GM12878 (cell line): Measurements from ENCODE around the gene AP1S3. TPM values are rescaled to one million over a fixed set of nuclear protein-coding genes. Genes with fewer than 3 reads are reported as not detected.

Experiments used
- ATAC-seq: fragments of 200-7000 bp; cut with Tn5 transposase; 3 replicates; pipeline ENCODE4 v1.9.1; 2020; ENCODE audit warnings: mild to moderate bottlenecking, moderate library complexity
- BruUV-seq: library from RNA; stranded (reverse); fragments of 400-500 nt; replicated peaks from 2 replicates; lab custom pipeline; 2021; lab: Mats Ljungman, UMichigan
- CTCF ChIA-PET: fragments of 300-600 bp; sonication (Branson Sonifier 250); formaldehyde crosslinking; extraction: SDS; loops from one replicate; lab custom pipeline; 2021; ENCODE audit warnings: inconsistent platforms; lab: Yijun Ruan, JAX
- POLR2A ChIA-PET: fragments of 350-600 bp; formaldehyde crosslinking; extraction: SDS; loops from one replicate; lab custom pipeline; 2021; ENCODE audit warnings: inconsistent platforms; lab: Charles Lee
- RAD21 ChIA-PET: fragments of 300-600 bp; sonication (Branson Sonifier 250); formaldehyde crosslinking; loops from one replicate; lab custom pipeline; 2023; ENCODE audit warnings: antibody characterized with exemption; ENCODE audit not compliant: unreplicated experiment; lab: Charles Lee
- SMC1A ChIA-PET: fragments of 300-600 bp; sonication (Branson Sonifier 250); formaldehyde crosslinking; loops from one replicate; lab custom pipeline; 2023; ENCODE audit not compliant: unreplicated experiment, uncharacterized antibody; lab: Charles Lee
- DNase-seq: peaks from one replicate; pipeline ENCODE4 v3.0.0-alpha.2; 2011; ENCODE audit warnings: low read depth, low spot score
- FAIRE-seq: peaks from 3 replicates; lab custom pipeline; 2011; peaks lifted over from hg19 to GRCh38; lab: Jason Lieb, UNC
- H2AFZ ChIP-seq: 2 replicates; pipeline ENCODE4 v1.6.0; 2011; ENCODE audit warnings: low read depth, low read length, control low read depth; ENCODE audit not compliant: control insufficient read depth
- H3K27ac ChIP-seq: 2 replicates; pipeline ENCODE4 v1.5.1; 2011; ENCODE audit warnings: control low read depth; ENCODE audit not compliant: control insufficient read depth, insufficient read depth
- H3K27me3 ChIP-seq, 2 experiments: replicated peaks in 1 of 2; 2 replicates each; pipeline versions ENCODE4 v1.6.0 to v1.6.1; 2011; ENCODE audit warnings: low read length in 1 of 2; ENCODE audit not compliant: control insufficient read depth in 2 of 2, insufficient read depth in 2 of 2
- H3K36me3 ChIP-seq, 2 experiments: 2 replicates each; pipeline ENCODE4 v1.5.1; 2011; ENCODE audit warnings: low read length in 1 of 2; ENCODE audit not compliant: control insufficient read depth in 2 of 2, insufficient read depth in 2 of 2
- H3K4me1 ChIP-seq: 2 replicates; pipeline ENCODE4 v1.6.1; 2011; ENCODE audit warnings: mild to moderate bottlenecking, low read length, moderate library complexity, mixed read lengths; ENCODE audit not compliant: control insufficient read depth, insufficient read depth
- H3K4me2 ChIP-seq: 2 replicates; pipeline ENCODE4 v1.6.0; 2011; ENCODE audit warnings: control low read depth; ENCODE audit not compliant: control insufficient read depth, insufficient read depth
- H3K4me3 ChIP-seq: fragments of 200-600 bp; sonication (generic); 2 replicates; pipeline ENCODE4 v1.5.1; 2016
- H3K79me2 ChIP-seq: 2 replicates; pipeline ENCODE4 v1.6.0; 2011; ENCODE audit warnings: low read length; ENCODE audit not compliant: control insufficient read depth, insufficient read depth
- H3K9ac ChIP-seq: 2 replicates; pipeline ENCODE4 v1.8.0; 2011; ENCODE audit warnings: low read length, control low read depth, mixed read lengths; ENCODE audit not compliant: control insufficient read depth, insufficient read depth
- H3K9me3 ChIP-seq: replicated peaks from 3 replicates; pipeline ENCODE4 v1.5.1; 2011; ENCODE audit warnings: mild to moderate bottlenecking, low read length; ENCODE audit not compliant: control insufficient read depth, insufficient read depth
- H4K20me1 ChIP-seq: 2 replicates; pipeline ENCODE4 v1.6.0; 2011; ENCODE audit not compliant: control insufficient read depth, insufficient read depth
- E4F1 ChIP-seq: fragments of 450-650 bp; IDR thresholded peaks from 2 replicates; pipeline ENCODE4 v1.6.1; 2018; ENCODE audit warnings: borderline replicate concordance, mild to moderate bottlenecking; ENCODE audit not compliant: partially characterized antibody
- EGR1 ChIP-seq, 2 experiments: IDR thresholded peaks; 1 replicate in 1 of 2; 2 replicates in 1 of 2; pipeline ENCODE4 v1.6.1; 2011 to 2012; ENCODE audit warnings: low read depth in 2 of 2, low read length in 2 of 2, borderline replicate concordance in 1 of 2, mild to moderate bottlenecking in 1 of 2, moderate library complexity in 1 of 2
- IRF3 ChIP-seq: fragments of 450-650 bp; IDR thresholded peaks from 2 replicates; pipeline ENCODE4 v1.6.1; 2014; ENCODE audit warnings: mild to moderate bottlenecking
- TBL1XR1 ChIP-seq: IDR thresholded peaks from 2 replicates; pipeline ENCODE4 v1.6.1; 2012; ENCODE audit warnings: low read depth, low read length, improper control_type of control experiment
- ZNF274 ChIP-seq: IDR thresholded peaks from one replicate; pipeline ENCODE4 v1.8.0; 2011; ENCODE audit not compliant: insufficient read length, insufficient read depth
- WGBS: methylation state at CpG from one replicate; pipeline ENCODE4 v1.1.6; 2016; ENCODE audit warnings: low lambda C conversion rate; ENCODE audit not compliant: insufficient replicate concordance, insufficient coverage; ENCODE audit errors: missing lambda C conversion rate; 5-methylcytosine and 5-hydroxymethylcytosine counted together
- in situ Hi-C: fragments of 300-500 bp; cut with MboI; formaldehyde crosslinking; loops from 9 replicates; pipeline ENCODE4 v1.14.3; 2018; ENCODE audit warnings: mixed read lengths
- intact Hi-C: fragments of 100-400 bp; cut with micrococcal nuclease; formaldehyde crosslinking; loops from one replicate; pipeline ENCODE4 v1.14.2; 2022; ENCODE audit not compliant: unreplicated experiment
- polyA plus RNA-seq, 11 experiments: library from polyadenylated mRNA; depleted of rRNA in 4 of 11; unstranded in 6 of 11; stranded (reverse) in 5 of 11; fragments of >200 nt; fragmentation: Nextera tagmentation in 4 of 11; fragmentation: Illumina TruSeq in 1 of 11; extraction: Ambion mirVana in 4 of 11; extraction: Trizol in 1 of 11; gene quantifications; 1 replicate in 1 of 11; 2 replicates in 10 of 11; pipeline versions ENCODE4 v1.2.1 to v1.2.3, GENCODE V29; 2011 to 2016; ENCODE audit warnings: inconsistent platforms in 2 of 11, missing spikeins in 2 of 11, low read depth in 1 of 11
- total RNA-seq, 4 experiments: library from RNA; depleted of rRNA in 3 of 4; stranded (reverse); fragments of >200 nt in 3 of 4; fragmentation: Illumina TruSeq in 1 of 4; extraction: Trizol in 1 of 4; gene quantifications; 2 replicates each; pipeline versions ENCODE4 v1.2.1 to v1.2.3, GENCODE V29; 2013 to 2021
- TF ChIP-seq, protein P1 (sequence below): fragments of 150-350 bp; IDR thresholded peaks from 2 replicates; pipeline ENCODE4 v1.6.1; 2014; ENCODE audit warnings: mild to moderate bottlenecking, low read depth, low read length

AP1S3 gene
- total and polyA plus RNA-seq, 10 of the 15 experiments (the other 5 are each of a cell fraction or from before 2014, with no cell fraction given) = 2.6 to 14.3 (median 9.2) TPM

DNA sequence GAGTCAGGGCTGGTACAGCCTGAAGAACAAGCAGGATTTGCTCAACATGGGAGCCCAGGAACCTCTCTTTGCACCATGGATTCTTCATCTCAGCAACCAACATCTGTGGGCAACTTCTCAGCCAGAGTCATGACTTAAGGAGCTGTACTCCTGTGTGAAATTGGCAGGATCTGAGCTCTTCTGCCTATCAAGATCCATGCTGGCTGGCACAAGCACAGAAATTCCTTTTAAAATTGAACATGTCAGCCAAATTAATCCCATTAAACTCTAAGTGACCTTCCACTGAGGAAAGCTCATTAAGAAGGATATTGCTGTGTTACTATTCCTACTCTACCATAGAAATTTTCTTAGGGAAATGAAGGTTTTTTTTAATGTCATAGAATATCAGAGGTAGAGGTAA lies 124.7 kb downstream of the AP1S3 start (continued):
- TF ChIP-seq, protein P1, sequence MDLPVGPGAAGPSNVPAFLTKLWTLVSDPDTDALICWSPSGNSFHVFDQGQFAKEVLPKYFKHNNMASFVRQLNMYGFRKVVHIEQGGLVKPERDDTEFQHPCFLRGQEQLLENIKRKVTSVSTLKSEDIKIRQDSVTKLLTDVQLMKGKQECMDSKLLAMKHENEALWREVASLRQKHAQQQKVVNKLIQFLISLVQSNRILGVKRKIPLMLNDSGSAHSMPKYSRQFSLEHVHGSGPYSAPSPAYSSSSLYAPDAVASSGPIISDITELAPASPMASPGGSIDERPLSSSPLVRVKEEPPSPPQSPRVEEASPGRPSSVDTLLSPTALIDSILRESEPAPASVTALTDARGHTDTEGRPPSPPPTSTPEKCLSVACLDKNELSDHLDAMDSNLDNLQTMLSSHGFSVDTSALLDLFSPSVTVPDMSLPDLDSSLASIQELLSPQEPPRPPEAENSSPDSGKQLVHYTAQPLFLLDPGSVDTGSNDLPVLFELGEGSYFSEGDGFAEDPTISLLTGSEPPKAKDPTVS = no peak
- no peak for TF ChIP-seq E4F1

- no peak for TF ChIP-seq TBL1XR1
- TF ChIP-seq IRF3 = no peak
- TF ChIP-seq EGR1 (IDR thresholded peaks at IDR 0.05; ENCODE audit: borderline replicate concordance in 1 of 2, low read depth in 2 of 2, low read length in 2 of 2) = no peak
- no peak for TF ChIP-seq ZNF274
- Histone ChIP-seq H3K9me3 (no peaks in the 10 kb centered on the region), H3K9ac (no peak overlapping the region), H3K79me2 (no peaks in the 10 kb centered on the region), H3K27ac (no peak overlapping the region), H2AFZ (no peak overlapping the region), H3K4me2 (no peak overlapping the region), H3K4me3 (no peak overlapping the region), H3K27me3 (no peaks in the 10 kb centered on the region), H4K20me1 (no peaks in the 10 kb centered on the region), H3K36me3 (no peaks in the 10 kb centered on the region), H3K4me1 (no peaks in the 10 kb centered on the region)
- CTCF ChIA-PET = no interaction called here
- POLR2A ChIA-PET = no interaction called here
- DNase-seq (no peak), ATAC-seq (no peak), FAIRE-seq (no peak)
- intact Hi-C loops = no loop called here
- WGBS = 65% methylated on average over 8 of the region's 8 CpGs
- SMC1A ChIA-PET = no interaction called here
- no TSS peak for BruUV-seq
- RAD21 ChIA-PET = no interaction called here
- in situ Hi-C loops = no loop called here
These were observed 125.6 kb downstream of the AP1S3 start for GRCh38 chr2:223711596-223712326.

Other genes starting within 250 kb of the AP1S3 start
- not detected in 2 replicates for gene SCG2, start 235.2 kb downstream of the AP1S3 start, total RNA-seq (2014; rRNA removed)
- not detected in 2 replicates for gene SCG2, start 235.2 kb downstream of the AP1S3 start, total RNA-seq (2014; rRNA removed; fragmentation: Illumina TruSeq; extraction: Trizol)
- gene SCG2, start 235.2 kb downstream of the AP1S3 start, total RNA-seq (2021) = not detected in 2 replicates
- gene SCG2, start 235.2 kb downstream of the AP1S3 start, polyA plus RNA-seq (2011; rRNA removed) = 0.03 and 0.05 TPM in 2 replicates
- 0.65 TPM in 1 of 2 replicates, not detected in the other for gene SCG2, start 235.2 kb downstream of the AP1S3 start, polyA plus RNA-seq (2014; fragmentation: Illumina TruSeq; extraction: Trizol)
- not detected for gene SCG2, start 235.2 kb downstream of the AP1S3 start, polyA plus RNA-seq (2014; fragmentation: Nextera tagmentation; extraction: Ambion mirVana)
- gene SCG2, start 235.2 kb downstream of the AP1S3 start, polyA plus RNA-seq (2014; rRNA removed) = not detected in 2 replicates
- not detected for gene SCG2, start 235.2 kb downstream of the AP1S3 start, polyA plus RNA-seq (2016; fragmentation: Nextera tagmentation; extraction: Ambion mirVana)
- gene WDFY1, start 107.8 kb upstream of the AP1S3 start, total RNA-seq (2014; rRNA removed) = 16.7 and 17.0 TPM in 2 replicates
- 13.2 and 14.3 TPM in 2 replicates for gene WDFY1, start 107.8 kb upstream of the AP1S3 start, total RNA-seq (2014; rRNA removed; fragmentation: Illumina TruSeq; extraction: Trizol)
- gene WDFY1, start 107.8 kb upstream of the AP1S3 start, total RNA-seq (2021) = 10.5 and 10.9 TPM in 2 replicates
- 28.1 and 36.3 TPM in 2 replicates for gene WDFY1, start 107.8 kb upstream of the AP1S3 start, polyA plus RNA-seq (2011; rRNA removed)
- gene WDFY1, start 107.8 kb upstream of the AP1S3 start, polyA plus RNA-seq (2014; fragmentation: Illumina TruSeq; extraction: Trizol) = 11.9 and 14.3 TPM in 2 replicates
- gene WDFY1, start 107.8 kb upstream of the AP1S3 start, polyA plus RNA-seq (2014; fragmentation: Nextera tagmentation; extraction: Ambion mirVana) = 1 to 10 TPM; 2.9 to 4.6 TPM
- 9.8 and 11.1 TPM in 2 replicates for gene WDFY1, start 107.8 kb upstream of the AP1S3 start, polyA plus RNA-seq (2014; rRNA removed)
- gene WDFY1, start 107.8 kb upstream of the AP1S3 start, polyA plus RNA-seq (2016; fragmentation: Nextera tagmentation; extraction: Ambion mirVana) = 10 to 100 TPM; 20.3 to 22.0 TPM
- 39.5 and 43.2 TPM in 2 replicates for gene MRPL44, start 119.9 kb upstream of the AP1S3 start, total RNA-seq (2014; rRNA removed)
- 39.8 and 44.3 TPM in 2 replicates for gene MRPL44, start 119.9 kb upstream of the AP1S3 start, total RNA-seq (2014; rRNA removed; fragmentation: Illumina TruSeq; extraction: Trizol)
- gene MRPL44, start 119.9 kb upstream of the AP1S3 start, total RNA-seq (2021) = 28.9 and 30.6 TPM in 2 replicates
- 29.7 and 36.8 TPM in 2 replicates for gene MRPL44, start 119.9 kb upstream of the AP1S3 start, polyA plus RNA-seq (2011; rRNA removed)
- gene MRPL44, start 119.9 kb upstream of the AP1S3 start, polyA plus RNA-seq (2014; fragmentation: Illumina TruSeq; extraction: Trizol) = 38.7 and 40.9 TPM in 2 replicates
- 10 to 100 TPM; 18.3 to 22.0 TPM for gene MRPL44, start 119.9 kb upstream of the AP1S3 start, polyA plus RNA-seq (2014; fragmentation: Nextera tagmentation; extraction: Ambion mirVana)
- 34.6 and 36.2 TPM in 2 replicates for gene MRPL44, start 119.9 kb upstream of the AP1S3 start, polyA plus RNA-seq (2014; rRNA removed)
- 10 to 100 TPM; 39.9 to 42.6 TPM for gene MRPL44, start 119.9 kb upstream of the AP1S3 start, polyA plus RNA-seq (2016; fragmentation: Nextera tagmentation; extraction: Ambion mirVana)
- gene SERPINE2, start 201.7 kb upstream of the AP1S3 start, total RNA-seq (2014; rRNA removed) = 0.22 and 0.40 TPM in 2 replicates
- gene SERPINE2, start 201.7 kb upstream of the AP1S3 start, total RNA-seq (2014; rRNA removed; fragmentation: Illumina TruSeq; extraction: Trizol) = 0.22 and 0.32 TPM in 2 replicates
- gene SERPINE2, start 201.7 kb upstream of the AP1S3 start, total RNA-seq (2021) = 0.92 and 1.0 TPM in 2 replicates
- 0.10 and 0.18 TPM in 2 replicates for gene SERPINE2, start 201.7 kb upstream of the AP1S3 start, polyA plus RNA-seq (2011; rRNA removed)
- gene SERPINE2, start 201.7 kb upstream of the AP1S3 start, polyA plus RNA-seq (2014; fragmentation: Illumina TruSeq; extraction: Trizol) = 0.62 and 1.5 TPM in 2 replicates
- under 1 TPM; 0.24 to 0.39 TPM for gene SERPINE2, start 201.7 kb upstream of the AP1S3 start, polyA plus RNA-seq (2014; fragmentation: Nextera tagmentation; extraction: Ambion mirVana)
- 0.26 and 0.30 TPM in 2 replicates for gene SERPINE2, start 201.7 kb upstream of the AP1S3 start, polyA plus RNA-seq (2014; rRNA removed)
- 1 to 10 TPM; 1.3 to 1.7 TPM for gene SERPINE2, start 201.7 kb upstream of the AP1S3 start, polyA plus RNA-seq (2016; fragmentation: Nextera tagmentation; extraction: Ambion mirVana)